Esophagus mucosa (tissue), 1 donor: Measurements from ENCODE around the gene NDUFAF3. TPM values are rescaled to one million over a fixed set of nuclear protein-coding genes. Genes with fewer than 3 reads are reported as not detected.

Experiments used
- ATAC-seq: fragments of 200-7000 bp; cut with Tn5 transposase; one replicate; pipeline ENCODE4 v1.9.1; 2020
- total RNA-seq: library from RNA; stranded (reverse); gene quantifications from one replicate; pipeline ENCODE4 v1.2.4, GENCODE V29; 2023
- donor health status: DM: yes; HTN: yes; CAD: no.

Gene NDUFAF3
- total RNA-seq, 1 donor from 2014 or later, result 44.0 TPM

DNA sequence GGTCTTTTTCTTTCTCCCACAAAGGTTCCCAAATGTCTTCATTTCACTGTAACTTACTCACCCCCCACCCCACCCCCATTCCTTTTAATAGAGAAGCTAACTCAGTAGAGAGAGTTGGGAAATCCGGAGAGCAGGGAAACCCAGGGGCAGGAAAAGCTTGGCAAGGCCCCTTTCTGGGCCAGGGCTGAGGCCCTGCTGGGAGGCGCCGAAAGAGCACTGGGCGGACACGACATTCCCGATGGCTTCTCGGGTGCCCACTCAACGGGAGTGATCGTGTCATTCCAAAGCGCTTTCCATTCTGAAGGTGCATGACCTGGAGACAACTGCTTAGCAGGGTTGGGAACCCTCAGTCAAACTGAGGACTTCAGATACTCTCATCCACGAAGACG, 2.0 kb upstream of the NDUFAF3 start:
- no peak for ATAC-seq

DNA sequence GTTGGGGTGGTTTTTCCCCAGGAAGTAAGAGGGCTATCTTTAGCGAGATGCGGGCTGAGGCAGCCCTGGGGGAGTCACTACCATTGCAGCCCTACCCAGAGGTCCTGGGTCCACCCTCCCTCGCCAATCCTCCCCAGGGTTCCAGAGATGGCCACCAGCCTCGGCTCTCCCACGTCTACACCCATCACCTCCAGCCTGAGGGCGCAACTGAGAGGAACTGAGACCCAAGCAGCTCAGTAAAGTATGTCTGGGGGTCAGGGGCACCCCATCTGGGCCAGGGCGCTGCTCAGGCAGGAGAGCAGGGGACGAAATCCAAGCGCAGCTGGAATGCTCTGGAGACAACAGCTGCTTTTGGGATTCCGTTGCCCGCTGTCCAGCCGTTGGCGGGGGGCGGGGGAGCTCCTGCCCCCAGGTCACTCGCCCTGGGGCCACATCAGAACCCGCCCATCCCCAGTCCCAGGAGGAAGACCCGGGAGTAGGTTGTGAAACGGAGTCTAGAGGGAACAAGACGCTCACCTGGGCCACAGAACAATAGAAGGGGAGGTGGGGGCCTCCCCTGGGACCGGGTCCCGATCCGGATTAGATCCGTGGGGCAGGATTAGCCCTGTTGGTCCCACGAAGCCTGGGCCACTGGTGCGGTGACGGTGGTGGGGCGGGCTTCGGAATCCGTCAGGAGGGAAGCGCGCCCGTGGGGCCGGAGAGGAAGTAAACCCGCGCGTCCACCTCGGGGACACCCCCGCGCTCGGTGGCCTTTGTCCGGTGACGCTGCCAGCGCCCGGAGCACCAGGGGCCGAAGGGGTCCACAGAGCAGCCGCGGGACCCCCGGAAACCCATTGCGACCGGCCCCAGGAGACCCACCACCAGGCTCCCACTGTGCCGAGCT, 1.4 kb upstream of the NDUFAF3 start:
- ATAC-seq, result peak; percentile 2

DNA sequence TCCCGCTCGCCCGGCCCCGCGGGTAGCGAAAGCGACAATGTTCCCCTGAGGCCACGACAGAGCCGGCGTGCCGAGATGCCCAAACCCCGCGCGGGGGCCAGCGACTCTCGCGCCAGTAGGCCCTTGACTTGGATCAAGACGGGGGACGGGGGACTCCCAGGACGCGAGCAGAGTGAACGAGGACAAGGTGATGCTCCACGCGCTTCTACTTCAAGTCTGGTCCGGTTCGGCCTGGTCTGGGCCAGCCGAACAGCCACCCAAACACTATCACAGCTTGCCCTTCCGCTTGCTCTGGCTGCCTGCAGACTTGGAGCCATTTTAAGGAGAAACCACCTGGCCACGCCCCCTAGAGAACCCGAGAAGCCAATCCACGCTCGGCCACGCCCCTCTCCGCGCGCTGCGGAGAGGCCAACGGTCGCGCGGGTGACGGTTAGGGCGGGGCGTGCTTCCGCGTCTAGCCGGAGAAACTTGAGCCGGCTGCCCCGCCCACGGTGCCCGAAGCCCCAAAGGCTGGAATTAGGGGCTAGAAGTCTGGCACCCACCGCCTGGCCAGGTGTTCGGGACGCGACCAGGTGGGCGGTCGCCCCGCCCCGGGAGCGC, 608 bp upstream of the NDUFAF3 start:
- ATAC-seq, result peak; percentile 87

DNA sequence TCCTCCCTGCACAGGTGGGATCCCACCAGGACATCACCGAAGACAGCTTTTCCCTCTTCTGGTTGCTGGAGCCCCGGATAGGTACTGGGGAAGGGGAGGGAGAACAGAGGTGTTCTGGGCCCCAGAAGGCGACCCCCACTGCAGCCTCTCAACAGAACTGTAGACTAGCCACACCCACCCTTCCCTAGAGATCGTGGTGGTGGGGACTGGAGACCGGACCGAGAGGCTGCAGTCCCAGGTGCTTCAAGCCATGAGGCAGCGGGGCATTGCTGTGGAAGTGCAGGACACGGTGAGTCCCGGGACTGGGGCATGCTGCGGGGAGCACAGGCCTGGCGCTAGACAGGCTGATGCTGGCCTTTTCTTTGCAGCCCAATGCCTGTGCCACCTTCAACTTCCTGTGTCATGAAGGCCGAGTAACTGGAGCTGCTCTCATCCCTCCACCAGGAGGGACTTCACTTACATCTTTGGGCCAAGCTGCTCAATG, 809 bp downstream of the NDUFAF3 start:
- ATAC-seq, result no peak

DNA sequence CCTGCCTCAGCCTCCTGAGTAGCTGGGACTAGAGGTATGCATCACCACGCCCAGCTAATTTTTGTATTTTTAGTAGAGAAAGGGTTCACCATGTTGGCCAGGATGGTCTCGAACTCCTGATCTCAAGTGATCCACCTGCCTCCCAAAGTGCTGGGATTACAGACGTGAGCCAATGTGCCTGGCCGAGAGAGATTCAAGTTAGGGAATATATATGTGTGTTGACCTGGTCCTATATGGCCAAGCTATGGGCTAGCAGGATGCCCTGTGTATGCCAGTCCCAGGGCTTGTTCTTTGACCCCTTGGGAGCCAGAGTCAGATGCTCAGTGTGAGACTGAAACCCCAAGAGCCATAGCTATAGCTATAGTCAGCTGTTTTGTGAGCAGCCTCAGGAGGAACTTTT, 1.9 kb downstream of the NDUFAF3 start:
- ATAC-seq, result no peak

DNA sequence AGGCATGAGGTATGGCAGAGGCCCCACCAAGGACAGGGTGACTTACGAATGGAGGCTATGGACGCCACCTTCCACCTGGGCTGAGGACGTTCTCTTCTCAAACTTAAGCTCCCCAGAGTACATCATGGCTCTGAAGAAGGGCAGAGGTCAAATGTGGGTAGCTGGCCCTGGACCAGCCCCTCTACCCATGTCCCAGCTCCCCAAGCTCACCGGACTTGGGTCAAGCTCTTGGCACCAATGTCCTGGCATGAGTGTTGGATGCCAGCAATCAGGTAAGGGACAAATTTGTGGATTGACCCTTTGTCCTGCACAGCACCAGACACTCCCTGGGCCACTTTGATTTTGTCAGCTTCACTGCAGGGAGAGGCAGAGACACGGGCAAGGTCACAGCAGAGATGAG, 2.5 kb downstream of the NDUFAF3 start:
- ATAC-seq, result no peak

DNA sequence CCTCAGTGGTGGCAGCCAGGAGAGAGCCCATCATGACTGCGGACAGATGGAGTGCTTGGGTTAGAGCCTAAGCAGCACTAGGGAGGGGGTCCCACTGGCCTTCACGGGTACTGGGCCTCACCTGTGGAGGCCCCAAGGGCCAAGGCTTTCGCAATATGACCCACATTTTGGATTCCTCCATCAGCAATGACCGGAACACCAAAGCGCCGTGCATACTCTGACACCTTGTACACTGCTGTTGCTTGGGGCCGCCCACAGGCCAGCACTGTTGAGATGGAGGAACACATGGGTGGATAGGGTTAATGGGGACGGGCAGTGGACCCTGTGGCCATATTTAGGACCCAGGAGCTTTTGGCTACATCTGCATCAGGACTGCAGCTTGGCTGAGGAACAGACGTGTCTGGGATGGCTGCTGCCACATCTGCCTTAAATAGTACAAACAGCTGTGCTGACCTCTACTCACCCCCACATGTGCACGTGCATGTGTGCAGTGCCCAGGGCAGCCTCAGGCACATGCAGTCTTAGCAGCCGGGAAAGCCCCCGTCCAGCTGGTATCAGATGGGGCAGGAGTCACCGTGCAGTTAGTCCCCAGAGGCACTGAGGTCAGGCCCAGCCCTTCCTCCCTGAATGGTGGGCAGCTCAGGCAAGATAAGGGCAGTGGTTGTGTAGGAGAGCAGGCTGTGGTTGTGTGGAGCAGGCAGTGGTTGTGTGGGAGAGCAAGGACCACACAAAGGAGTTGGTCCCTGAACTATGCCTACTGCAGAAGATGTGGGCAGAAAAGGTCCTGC, 3.3 kb downstream of the NDUFAF3 start:
- ATAC-seq, result no peak

DNA sequence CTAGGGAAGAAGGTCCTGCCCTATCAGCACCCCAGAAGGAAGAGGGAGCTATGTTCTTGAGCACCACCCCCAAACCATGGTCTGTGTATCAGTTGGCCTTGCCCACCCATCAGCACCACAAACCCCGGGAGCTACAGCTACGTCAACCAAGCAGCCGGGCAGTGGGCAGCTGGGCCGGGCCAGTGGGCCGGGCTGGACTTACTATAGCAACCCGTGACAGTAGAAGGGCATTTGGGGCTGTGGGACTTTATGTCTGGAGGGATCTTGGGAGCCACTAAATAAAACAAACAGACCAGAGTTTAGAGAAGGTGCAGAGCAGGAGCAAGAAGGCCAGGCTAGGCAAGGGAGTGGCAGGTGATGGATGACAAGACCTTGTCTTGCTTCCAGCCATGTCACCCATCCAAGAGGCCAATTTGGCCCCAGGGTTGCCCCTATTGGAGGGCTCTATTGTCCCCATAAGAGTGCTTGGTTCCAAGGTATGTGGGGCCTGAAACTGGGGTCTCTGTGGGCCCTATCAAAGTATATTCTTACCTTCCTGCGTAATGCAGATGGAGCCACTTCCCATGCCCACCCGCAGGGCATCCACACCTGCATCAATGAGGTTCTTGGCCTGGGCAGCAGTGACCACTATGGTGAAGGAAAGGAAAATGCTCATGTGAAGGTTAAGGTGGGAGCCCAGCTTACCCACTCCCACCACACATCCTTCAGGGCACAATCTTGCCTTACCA, 4.0 kb downstream of the NDUFAF3 start:
- ATAC-seq, result no peak

DNA sequence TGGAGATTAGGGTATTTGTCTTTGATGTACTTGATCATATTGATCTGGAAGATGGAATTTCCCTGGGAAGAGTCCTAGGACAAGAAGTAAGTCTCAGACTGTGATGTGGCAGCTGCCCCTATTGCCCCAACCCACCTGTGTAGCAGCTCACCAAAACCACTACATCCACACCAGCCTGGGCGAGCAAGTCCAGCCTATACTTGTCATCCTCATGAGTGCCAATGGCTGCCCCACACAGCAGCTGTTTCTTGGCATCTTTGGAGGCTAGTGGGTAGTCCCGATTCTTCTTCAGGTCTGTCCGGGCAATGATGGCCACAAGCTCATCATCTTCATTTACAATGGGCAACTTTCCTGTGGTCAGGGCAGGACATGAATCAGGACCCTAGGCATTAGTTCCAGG, 4.6 kb downstream of the NDUFAF3 start:
- ATAC-seq, result no peak

DNA sequence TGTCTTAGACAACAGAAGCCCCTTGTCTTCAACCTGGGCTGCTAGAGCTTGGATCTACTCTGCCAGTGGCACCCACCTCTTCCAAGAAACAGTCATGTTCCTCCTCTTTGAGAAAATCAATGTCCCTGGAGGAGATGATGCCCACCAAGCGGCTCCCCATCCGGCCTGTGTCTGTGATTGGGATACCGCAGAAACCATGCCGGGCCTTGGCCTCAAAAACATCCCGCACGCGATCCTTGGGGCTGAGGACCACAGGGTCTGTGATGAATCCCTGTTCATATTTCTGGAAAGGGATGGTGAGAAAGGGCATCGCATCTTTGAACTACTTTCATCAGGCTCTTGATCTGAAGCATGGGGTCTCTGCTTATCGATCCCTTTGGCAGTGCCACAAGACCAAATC, 5.7 kb downstream of the NDUFAF3 start:
- ATAC-seq, result no peak

DNA sequence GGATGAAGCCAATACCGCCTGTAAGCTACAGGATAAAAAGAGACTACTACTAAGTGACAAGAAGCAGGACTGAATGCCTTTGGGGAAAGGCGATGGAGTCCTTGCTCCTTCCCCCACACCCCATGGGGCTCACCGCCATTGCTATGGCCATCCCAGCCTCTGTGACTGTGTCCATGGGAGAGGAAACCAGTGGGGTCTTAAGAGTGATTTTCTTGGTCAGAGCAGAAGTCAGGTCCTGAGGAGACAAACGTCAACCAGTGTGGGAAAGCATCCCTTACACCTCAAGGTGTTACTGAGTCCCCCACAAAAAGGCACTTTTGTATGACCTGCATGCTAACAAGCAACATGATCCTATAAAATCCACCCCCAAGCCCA, 6.4 kb downstream of the NDUFAF3 start:
- ATAC-seq, result no peak

DNA sequence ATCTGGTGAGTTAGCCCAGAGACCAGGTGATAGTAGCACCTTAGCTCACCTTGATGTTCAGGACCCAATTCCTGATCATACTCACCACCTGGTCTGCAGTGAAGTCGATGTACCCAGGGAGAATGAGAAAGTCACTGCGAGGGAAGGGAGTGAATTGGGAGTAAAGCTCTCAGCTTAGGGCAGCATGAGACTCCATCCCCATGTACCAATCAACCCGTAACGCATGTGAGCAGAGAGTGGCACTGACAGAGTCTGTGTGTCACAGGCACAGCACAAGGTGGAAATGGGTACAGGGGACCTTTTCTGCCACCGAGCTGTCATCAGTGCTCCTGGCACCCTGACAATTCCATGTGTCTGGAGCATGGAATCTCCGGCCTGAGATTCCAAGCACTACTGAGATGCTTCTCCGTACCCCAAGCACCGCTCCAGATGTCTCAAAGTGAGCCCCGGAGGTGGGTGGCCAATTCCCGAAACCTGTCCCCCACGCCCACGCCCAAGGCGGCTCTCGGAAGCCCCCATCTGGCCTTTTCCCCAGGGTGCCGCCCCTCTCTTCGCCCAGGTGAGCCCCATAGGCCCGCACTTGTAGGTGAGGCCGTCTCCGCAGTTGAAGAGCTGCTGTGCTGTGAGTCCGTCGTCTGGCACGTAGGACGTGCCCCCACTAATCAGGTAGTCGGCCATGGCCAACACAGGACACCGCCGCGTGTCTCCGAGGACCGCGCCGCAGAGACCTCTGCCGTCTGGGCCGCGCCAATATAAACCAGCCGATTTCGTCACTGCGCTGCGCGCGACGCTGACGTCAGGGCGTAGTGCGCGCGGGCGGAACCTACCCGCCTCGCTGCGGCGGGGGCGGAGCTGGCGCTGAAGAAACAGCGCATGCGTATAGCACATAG, 7.0 kb downstream of the NDUFAF3 start, which contains the start of gene IMPDH2:
IMPDH2 (minus strand) TSS at position 726 of the 890 bp plus-strand sequence; CDS start at position 678, 48 bp downstream.
- ATAC-seq, result peak; percentile 91

DNA sequence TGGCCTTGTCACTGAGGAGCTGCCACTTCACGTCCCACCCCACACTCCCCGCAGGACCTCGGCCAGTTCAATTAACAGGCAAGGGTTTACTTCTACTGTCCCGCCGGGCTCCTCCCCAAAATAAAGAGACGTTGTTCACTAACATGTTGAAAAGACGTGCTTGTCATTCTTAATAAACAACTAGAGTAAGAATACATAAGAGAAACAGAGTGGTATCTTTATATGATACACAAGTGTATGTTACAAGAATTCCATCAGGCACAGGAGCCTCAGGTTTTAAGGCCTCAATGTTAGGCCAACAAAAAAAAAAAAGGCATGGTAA, 7.6 kb downstream of the NDUFAF3 start:
- no peak for ATAC-seq

DNA sequence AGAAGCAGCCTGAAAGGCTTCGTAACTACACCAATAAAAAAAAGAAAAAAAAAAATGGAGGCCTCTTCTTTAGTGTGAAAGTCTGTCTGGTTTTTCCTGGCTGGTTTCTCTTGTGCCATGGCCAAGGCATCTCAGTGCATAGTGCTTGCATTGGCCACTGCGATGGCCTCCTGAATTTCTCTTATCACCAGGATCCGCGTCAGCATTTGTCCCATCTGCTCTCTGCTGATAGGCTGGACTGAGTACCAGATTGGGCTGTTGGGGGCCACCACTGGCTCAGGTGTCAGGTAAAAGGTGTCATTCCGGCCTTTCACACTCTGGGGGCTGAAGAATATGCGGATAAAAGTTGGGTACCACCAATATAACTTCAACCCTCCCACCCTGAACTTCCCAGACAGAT, 8.4 kb downstream of the NDUFAF3 start:
- ATAC-seq, result no peak

DNA sequence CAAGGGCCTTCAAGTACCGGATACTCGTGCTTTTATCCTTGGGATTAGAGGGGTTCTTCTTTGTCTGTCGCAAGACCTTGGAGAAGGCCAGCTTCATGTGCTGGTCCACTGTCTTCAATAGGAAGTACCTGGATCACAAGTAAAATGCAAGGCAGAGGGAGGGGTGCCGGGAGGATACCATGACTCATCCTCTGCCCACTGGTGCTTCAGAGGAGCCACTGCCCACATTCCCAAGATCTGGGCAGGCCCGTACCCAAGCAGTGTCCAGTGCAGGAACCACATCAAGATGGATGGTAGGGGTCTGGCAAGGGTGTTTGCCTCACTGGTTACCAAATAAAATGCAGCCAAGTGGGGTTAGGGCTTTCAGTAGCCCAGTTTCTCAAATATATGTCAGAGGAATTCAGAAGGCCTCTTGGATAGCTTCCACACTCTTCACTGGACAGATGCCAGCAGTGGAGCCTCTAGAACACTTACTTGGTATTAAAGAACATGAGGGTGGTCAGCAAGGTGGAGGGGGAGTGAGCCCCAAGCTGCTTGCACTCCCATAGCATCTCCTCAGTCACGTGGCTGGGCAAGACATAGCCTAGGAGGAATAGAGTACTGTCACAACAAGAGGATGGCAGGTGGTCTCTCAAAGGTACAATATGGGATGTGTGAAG, 10.9 kb downstream of the NDUFAF3 start:
- no peak for ATAC-seq

DNA sequence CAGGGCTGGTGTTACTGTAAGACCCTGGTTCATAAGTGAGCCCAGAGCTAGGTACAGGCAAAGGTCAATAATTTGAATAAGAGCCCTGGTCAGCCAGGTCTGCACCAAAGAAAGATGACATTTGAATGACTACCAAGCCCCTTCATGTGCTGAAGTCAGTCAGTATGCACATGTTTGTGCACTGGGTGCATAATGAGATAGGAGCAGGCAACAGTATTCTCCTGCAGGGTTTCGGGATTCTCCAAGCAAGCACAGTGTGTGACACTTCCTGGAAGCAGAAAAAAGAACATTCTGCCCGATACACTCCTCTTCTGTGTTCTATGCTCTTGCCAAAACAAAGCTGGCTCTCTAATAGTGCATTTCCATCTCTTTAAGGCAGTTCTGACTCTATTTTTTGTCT, 12.7 kb downstream of the NDUFAF3 start:
- no peak for ATAC-seq

DNA sequence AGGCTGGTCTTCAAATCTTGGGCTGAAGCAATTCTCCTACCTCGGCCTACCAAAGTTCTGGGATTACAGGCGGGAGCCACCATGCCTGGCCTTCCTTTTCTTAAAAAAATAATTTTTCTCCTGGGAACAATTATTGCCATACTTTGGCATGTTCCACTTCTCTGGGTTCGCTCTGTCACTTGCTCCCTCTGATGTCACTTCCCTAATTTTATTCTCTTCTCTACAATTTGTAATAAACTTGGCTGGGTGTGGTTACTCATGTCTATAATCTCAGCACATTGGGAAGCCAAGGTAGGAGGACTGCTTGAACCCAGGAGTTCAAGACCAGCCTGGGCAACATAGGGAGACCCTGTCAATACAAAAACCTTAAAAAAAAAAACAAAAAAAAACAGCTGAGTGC, 13.4 kb downstream of the NDUFAF3 start:
- ATAC-seq, result no peak

DNA sequence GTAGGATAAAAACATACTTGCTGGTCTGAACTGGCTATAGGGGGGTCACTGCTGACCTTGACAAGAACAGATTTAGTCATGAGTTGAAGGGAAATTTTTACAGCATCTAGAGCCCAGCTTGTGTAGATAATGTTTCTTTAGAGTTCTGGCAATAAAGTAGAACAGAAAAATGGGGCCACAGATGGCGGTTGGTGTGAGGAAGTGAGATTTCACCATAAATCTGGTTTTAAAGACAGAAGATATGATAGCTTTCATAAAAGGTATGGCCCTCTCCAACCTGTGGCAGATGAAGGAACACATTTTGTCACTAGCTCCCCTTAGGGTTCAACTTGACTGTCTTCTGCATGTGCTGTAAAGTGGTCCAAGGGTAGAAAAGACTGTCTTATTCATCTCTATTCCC, 31.6 kb downstream of the NDUFAF3 start:
- no peak for ATAC-seq

DNA sequence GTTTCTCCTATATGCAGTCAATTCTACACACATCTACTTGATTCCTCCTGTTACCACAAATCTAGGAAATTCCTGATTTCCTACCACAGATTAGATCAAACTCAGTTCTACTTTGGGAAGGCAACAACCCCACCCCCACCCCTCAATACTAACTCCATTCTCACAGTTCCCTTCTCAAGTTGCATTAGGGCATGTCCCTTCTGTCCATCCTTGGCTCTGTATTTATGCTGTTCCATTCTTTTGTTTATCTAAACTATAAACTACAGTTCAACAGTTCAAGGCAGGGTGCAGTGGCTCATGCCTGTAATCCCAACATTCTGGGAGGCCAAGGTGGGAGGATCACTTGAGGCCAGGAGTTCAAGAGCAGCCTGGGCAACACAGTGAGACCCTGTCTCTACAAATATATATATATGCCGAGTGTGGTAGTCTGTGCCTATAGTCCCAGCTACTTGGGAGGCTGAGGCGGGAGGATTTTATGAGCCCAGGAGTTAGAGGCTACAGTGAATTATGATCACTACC, 32.5 kb downstream of the NDUFAF3 start:
- ATAC-seq, result no peak

DNA sequence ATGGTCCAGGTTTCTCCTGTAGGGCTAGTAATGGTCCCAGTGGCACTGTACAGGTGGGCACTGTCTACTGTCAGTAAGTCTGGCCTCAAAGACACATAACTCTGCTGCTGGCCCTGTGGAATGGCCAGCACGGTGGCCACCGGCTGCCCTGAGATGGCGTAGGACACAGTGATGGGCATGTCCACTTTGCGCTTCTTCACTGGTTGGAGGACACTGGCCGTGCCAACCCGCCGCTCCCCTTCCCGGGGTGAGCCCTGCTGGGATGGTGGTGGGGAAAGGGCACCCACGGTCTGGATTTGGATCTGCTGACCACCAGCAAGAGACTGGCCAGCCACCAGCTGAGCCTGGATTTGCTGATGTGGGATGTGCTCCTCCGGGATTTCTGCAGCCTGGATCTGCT, 35.3 kb downstream of the NDUFAF3 start:
- ATAC-seq, result no peak

DNA sequence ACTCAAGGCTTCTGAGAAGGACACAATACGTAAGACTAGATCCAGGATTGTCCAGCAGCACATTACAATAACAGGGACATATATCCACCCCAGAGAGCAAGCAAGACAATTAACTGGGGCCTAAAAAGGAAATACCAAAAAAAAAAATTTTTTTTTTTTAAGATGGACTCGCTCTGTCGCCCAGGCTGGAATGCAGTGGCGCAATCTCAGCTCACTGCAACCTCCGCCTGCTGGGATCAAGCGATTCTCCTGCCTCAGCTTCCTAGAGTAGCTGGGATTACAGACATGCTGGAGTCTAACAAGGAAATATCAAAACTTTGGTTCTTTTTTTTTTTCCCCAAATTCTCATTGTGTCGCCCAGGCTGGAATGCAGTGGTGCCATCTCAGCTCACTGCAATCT, 36.1 kb downstream of the NDUFAF3 start:
- no peak for ATAC-seq
